IMR-90 (cell line): Measurements from ENCODE around the gene RASL10A. TPM values are rescaled to one million over a fixed set of nuclear protein-coding genes. Genes with fewer than 3 reads are reported as not detected.

ENCODE experiments used
- ATAC-seq: fragments of 200-7000 bp; cut with Tn5 transposase; 2 replicates; pipeline ENCODE4 v1.9.1; 2020; ENCODE audit warnings: low read depth, mild to moderate bottlenecking, moderate library complexity
- BruUV-seq: library from RNA; stranded (reverse); fragments of 400-500 nt; replicated peaks from 2 replicates; lab custom pipeline; 2021; lab: Mats Ljungman, UMichigan
- CTCF ChIA-PET: fragments of 300-600 bp; formaldehyde crosslinking; extraction: SDS; loops from one replicate; lab custom pipeline; 2021; ENCODE audit warnings: antibody characterized with exemption; lab: Yijun Ruan, JAX
- POLR2A ChIA-PET: fragments of 300-600 bp; sonication (Branson Sonifier 250); formaldehyde crosslinking; loops from one replicate; lab custom pipeline; 2022; ENCODE audit warnings: antibody characterized with exemption; ENCODE audit not compliant: unreplicated experiment; lab: Charles Lee
- DNase-seq: peaks from one replicate; pipeline ENCODE4 v3.0.0; 2013
- H2AFZ ChIP-seq: replicated peaks from 2 replicates; pipeline ENCODE3; 2013; ENCODE audit warnings: low read length, mild to moderate bottlenecking; ENCODE audit not compliant: poor library complexity
- H2AK5ac ChIP-seq: 2 replicates; pipeline ENCODE4 v1.6.1; 2013; ENCODE audit warnings: low read depth, low read length, inconsistent platforms
- H2AK9ac ChIP-seq: replicated peaks from 2 replicates; pipeline ENCODE3; 2013; ENCODE audit warnings: mild to moderate bottlenecking, low read depth, low read length, moderate library complexity; ENCODE audit not compliant: poor library complexity
- H2BK120ac ChIP-seq: 2 replicates; pipeline ENCODE4 v1.6.1; 2013; ENCODE audit warnings: low read depth, low read length, inconsistent platforms
- H2BK15ac ChIP-seq: 3 replicates; pipeline ENCODE4 v1.6.1; 2013; ENCODE audit warnings: low read depth, low read length, inconsistent platforms
- H2BK20ac ChIP-seq: 2 replicates; pipeline ENCODE4 v1.6.1; 2013; ENCODE audit warnings: low read depth, mild to moderate bottlenecking, inconsistent platforms, low read length, moderate library complexity
- H2BK5ac ChIP-seq: 2 replicates; pipeline ENCODE4 v1.6.1; 2013; ENCODE audit warnings: mild to moderate bottlenecking, low read depth, low read length, inconsistent platforms; ENCODE audit not compliant: poor library complexity, severe bottlenecking
- H3K14ac ChIP-seq: replicated peaks from 2 replicates; pipeline ENCODE4 v1.6.1; 2013; ENCODE audit warnings: low read depth, low read length, inconsistent platforms
- H3K18ac ChIP-seq: 2 replicates; pipeline ENCODE4 v1.6.1; 2013; ENCODE audit warnings: low read depth, low read length, control low read depth
- H3K23ac ChIP-seq: 2 replicates; pipeline ENCODE4 v1.6.1; 2013; ENCODE audit warnings: low read depth, low read length, inconsistent platforms
- H3K27ac ChIP-seq: 2 replicates; pipeline ENCODE4 v1.5.1; 2013; ENCODE audit warnings: mild to moderate bottlenecking, control low read depth, low read length; ENCODE audit not compliant: insufficient read depth
- H3K27me3 ChIP-seq: 2 replicates; pipeline ENCODE4 v1.6.1; 2013; ENCODE audit warnings: low read length; ENCODE audit not compliant: control insufficient read depth, insufficient read depth
- H3K36me3 ChIP-seq: 2 replicates; pipeline ENCODE4 v1.6.1; 2013; ENCODE audit warnings: low read length, mixed read lengths; ENCODE audit not compliant: control insufficient read depth, insufficient read depth
- H3K4ac ChIP-seq: 2 replicates; pipeline ENCODE4 v1.6.1; 2013; ENCODE audit warnings: low read depth, low read length, inconsistent platforms
- H3K4me1 ChIP-seq: 2 replicates; pipeline ENCODE4 v1.6.1; 2013; ENCODE audit warnings: low read length, mixed read lengths; ENCODE audit not compliant: control insufficient read depth, insufficient read depth
- H3K4me2 ChIP-seq: 2 replicates; pipeline ENCODE4 v1.6.1; 2013; ENCODE audit warnings: low read depth, mild to moderate bottlenecking, control low read depth, low read length, moderate library complexity
- H3K4me3 ChIP-seq: 2 replicates; pipeline ENCODE4 v1.5.1; 2013; ENCODE audit warnings: low read depth, mild to moderate bottlenecking, control low read depth, low read length, moderate library complexity; ENCODE audit not compliant: insufficient read depth
- H3K56ac ChIP-seq: 2 replicates; pipeline ENCODE4 v1.6.1; 2013; ENCODE audit warnings: low read length, inconsistent platforms; ENCODE audit not compliant: insufficient read depth; ENCODE audit errors: extremely low read depth
- H3K79me1 ChIP-seq, 2 experiments: 2 replicates each; pipeline ENCODE4 v1.6.1; 2013; ENCODE audit warnings: low read length in 2 of 2, inconsistent platforms in 1 of 2, low read depth in 1 of 2
- H3K9ac ChIP-seq: 2 replicates; pipeline ENCODE4 v1.6.1; 2013; ENCODE audit warnings: low read depth, low read length, control low read depth
- H3K9me1 ChIP-seq: 2 replicates; pipeline ENCODE4 v1.6.1; 2013; ENCODE audit warnings: low read length, inconsistent platforms; ENCODE audit not compliant: insufficient read depth
- H3K9me3 ChIP-seq: 2 replicates; pipeline ENCODE4 v1.6.1; 2013; ENCODE audit warnings: low read length; ENCODE audit not compliant: control insufficient read depth, insufficient read depth
- H4K20me1 ChIP-seq: 2 replicates; pipeline ENCODE4 v1.6.1; 2013; ENCODE audit warnings: low read length, inconsistent platforms; ENCODE audit not compliant: insufficient read depth
- H4K5ac ChIP-seq: 2 replicates; pipeline ENCODE4 v1.6.1; 2013; ENCODE audit warnings: mild to moderate bottlenecking, low read depth, low read length, control low read depth
- H4K8ac ChIP-seq, 2 experiments: 2 replicates each; pipeline ENCODE4 v1.6.1; 2013; ENCODE audit warnings: low read depth in 2 of 2, low read length in 2 of 2, control low read depth in 1 of 2, inconsistent platforms in 1 of 2
- H4K91ac ChIP-seq: 2 replicates; pipeline ENCODE4 v1.6.1; 2013; ENCODE audit warnings: low read depth, low read length, inconsistent platforms; ENCODE audit not compliant: insufficient read depth
- MAZ ChIP-seq: IDR thresholded peaks from 2 replicates; pipeline ENCODE4 v1.6.1; 2012; ENCODE audit warnings: low read depth, mild to moderate bottlenecking, low read length, improper control_type of control experiment, moderate library complexity, borderline replicate concordance
- MXI1 ChIP-seq: IDR thresholded peaks from 2 replicates; pipeline ENCODE4 v1.6.1; 2012; ENCODE audit warnings: low read depth, mild to moderate bottlenecking, low read length, moderate library complexity, borderline replicate concordance
- RFX5 ChIP-seq: IDR thresholded peaks from 2 replicates; pipeline ENCODE4 v1.8.0; 2012; ENCODE audit warnings: low read depth, mild to moderate bottlenecking, low read length, moderate library complexity
- WGBS, 2 experiments: methylation state at CpG; one replicate each; pipeline versions ENCODE4 v1.1.5 to v1.1.7; 2013; ENCODE audit warnings: missing lambda C conversion rate in 2 of 2; ENCODE audit not compliant: insufficient read length in 1 of 2; ENCODE audit errors: extremely low coverage in 2 of 2; 5-methylcytosine and 5-hydroxymethylcytosine counted together
- dilution Hi-C: fragments of 300-500 bp; cut with HindIII; formaldehyde crosslinking; loops from one replicate; pipeline ENCODE4 v1.14.3; 2018; ENCODE audit warnings: low sequenced_read_pairs; ENCODE audit not compliant: unreplicated experiment
- in situ Hi-C: fragments of 300-500 bp; cut with MboI; formaldehyde crosslinking; loops from 3 replicates; pipeline ENCODE4 v1.14.3; 2019; ENCODE audit warnings: low sequenced_read_pairs, inconsistent platforms, mixed read lengths
- intact Hi-C: fragments of 100-400 bp; cut with micrococcal nuclease; formaldehyde crosslinking; loops from 2 replicates; pipeline ENCODE4 v1.10.0; 2022
- polyA plus RNA-seq, 3 experiments: library from polyadenylated mRNA; depleted of rRNA; stranded (reverse); fragments of >200 nt; gene quantifications; 2 replicates each; pipeline ENCODE4 v1.2.3, GENCODE V29; 2012; ENCODE audit warnings: low replicate concordance in 1 of 3
- total RNA-seq: library from RNA; depleted of rRNA; stranded (reverse); fragments of >200 nt; gene quantifications from 2 replicates; pipeline ENCODE4 v1.2.3, GENCODE V29; 2012

The RASL10A gene
- total and polyA plus RNA-seq, 2 of the 4 experiments (the other 2 are of a cell fraction) = 0.26 TPM; not detected in 1

DNA sequence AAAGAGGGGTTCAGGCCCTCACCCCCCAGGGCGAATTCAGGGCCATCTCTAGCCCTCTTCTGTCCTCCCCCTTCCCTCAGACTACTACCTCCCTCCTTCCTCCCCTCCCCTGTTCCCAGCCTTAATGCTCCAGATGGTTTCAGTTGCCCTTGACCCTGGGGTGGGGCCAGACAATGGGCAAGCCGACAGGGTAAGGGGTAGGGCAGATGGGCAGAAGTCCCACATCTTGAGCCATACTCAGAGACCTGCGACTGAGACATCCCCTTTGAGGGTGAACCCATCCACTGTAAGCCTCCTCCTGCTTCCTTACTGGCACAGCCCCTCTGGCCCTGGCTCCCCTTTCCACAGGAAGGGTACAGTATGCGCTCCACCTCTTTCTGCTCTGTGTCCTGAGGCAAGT is 49.6 kb downstream of the RASL10A start:
- intact Hi-C loops (no loop called here), dilution Hi-C loops (no loop called here), in situ Hi-C loops (no loop called here)
- Histone ChIP-seq H4K8ac (no peak overlapping the region; a peak in 1 of 4 replicates), H4K91ac (no peak overlapping the region), H3K18ac (no peak overlapping the region), H2BK5ac (no peak overlapping the region), H2AFZ (no peak overlapping the region), H3K4me2 (no peak overlapping the region; the same call in 1 of the 2 replicates), H3K56ac (no peak overlapping the region), H3K9me3 (no peaks in the 10 kb centered on the region), H3K14ac (no peak overlapping the region), H3K36me3 (peaks cover 17% of the 10 kb centered on the region), H3K9ac (no peak overlapping the region), H3K4me3 (no peak overlapping the region), H3K4ac (no peak overlapping the region), H2AK5ac (0 out of 2 replicates have a peak overlapping the region, but pooled peaks have one; percentile 46), H2BK20ac (no peak overlapping the region), H2BK15ac (no peak overlapping the region), H3K23ac (peak overlapping the region; percentile 56; the same call in 1 of the 2 replicates), H2AK9ac (no peak overlapping the region), H4K5ac (no peak overlapping the region), H3K27ac (no peak overlapping the region), H3K79me1 (peaks cover 15 to 37% of the 10 kb centered on the region in 2 experiments; a peak in 3 of 4 replicates), H3K4me1 (peaks cover 15% of the 10 kb centered on the region), H4K20me1 (peaks cover 25% of the 10 kb centered on the region), H3K27me3 (no peaks in the 10 kb centered on the region), H2BK120ac (no peak overlapping the region), H3K9me1 (peaks cover 10% of the 10 kb centered on the region; the same call in 1 of the 2 replicates)
- TF ChIP-seq MAZ (no peak), MXI1 (no peak), RFX5 (no peak)
- ATAC-seq (no peak), DNase-seq (no peak)
- WGBS, 2 experiments = no CpG with 5 or more reads among the region's 4 CpGs
- BruUV-seq = no TSS peak
- ChIA-PET CTCF (no interaction called here), POLR2A (no interaction called here)
